ENCODE data around the gene INHBB.
"Not testable (repeated sequence)": the region's sequence is repeated elsewhere in the genome, so short reads cannot be mapped to it uniquely, and the experiment has no call there.

DNA sequence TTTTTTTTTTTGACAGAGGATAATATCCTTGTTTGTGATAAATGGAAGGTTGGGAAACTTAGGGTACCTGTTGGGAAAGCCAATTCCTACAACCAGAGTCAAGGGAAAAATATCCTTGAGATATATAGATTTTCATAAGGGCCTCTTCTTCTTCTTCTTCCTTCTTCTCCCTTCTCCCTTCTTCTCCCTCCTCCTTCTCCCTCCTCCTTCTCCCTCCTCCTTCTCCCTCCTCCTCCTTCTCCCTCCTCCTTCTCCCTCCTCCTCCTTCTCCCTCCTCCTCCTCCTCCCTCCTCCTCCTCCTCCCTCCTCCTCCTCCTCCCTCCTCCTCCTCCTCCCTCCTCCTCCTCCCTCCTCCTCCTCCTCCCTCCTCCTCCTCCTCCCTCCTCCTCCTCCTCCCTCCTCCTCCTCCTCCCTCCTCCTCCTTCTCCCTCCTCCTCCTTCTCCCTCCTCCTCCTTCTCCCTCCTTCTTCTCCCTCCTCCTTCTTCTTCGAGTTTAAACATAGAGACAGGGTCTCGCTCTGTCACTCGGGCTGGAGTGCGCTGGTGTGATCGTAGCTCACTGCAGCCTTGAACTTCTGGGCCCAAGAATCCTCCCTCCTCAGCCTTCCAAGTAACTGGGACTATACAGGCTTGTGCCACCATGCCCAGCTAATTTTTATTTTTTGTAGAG is 24.9 kb upstream of the INHBB start:
- TF ChIP-seq, protein P1, sequence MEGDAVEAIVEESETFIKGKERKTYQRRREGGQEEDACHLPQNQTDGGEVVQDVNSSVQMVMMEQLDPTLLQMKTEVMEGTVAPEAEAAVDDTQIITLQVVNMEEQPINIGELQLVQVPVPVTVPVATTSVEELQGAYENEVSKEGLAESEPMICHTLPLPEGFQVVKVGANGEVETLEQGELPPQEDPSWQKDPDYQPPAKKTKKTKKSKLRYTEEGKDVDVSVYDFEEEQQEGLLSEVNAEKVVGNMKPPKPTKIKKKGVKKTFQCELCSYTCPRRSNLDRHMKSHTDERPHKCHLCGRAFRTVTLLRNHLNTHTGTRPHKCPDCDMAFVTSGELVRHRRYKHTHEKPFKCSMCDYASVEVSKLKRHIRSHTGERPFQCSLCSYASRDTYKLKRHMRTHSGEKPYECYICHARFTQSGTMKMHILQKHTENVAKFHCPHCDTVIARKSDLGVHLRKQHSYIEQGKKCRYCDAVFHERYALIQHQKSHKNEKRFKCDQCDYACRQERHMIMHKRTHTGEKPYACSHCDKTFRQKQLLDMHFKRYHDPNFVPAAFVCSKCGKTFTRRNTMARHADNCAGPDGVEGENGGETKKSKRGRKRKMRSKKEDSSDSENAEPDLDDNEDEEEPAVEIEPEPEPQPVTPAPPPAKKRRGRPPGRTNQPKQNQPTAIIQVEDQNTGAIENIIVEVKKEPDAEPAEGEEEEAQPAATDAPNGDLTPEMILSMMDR (conservative IDR thresholded peaks at IDR 0.05; ENCODE audit: low read depth, low read length): not testable (repeated sequence)
- not testable (repeated sequence) for TF ChIP-seq EZH2 (IDR thresholded peaks at IDR 0.05; ENCODE audit: low read length, unreplicated experiment)
